Measurements from ENCODE around the gene OGDH.

Gene OGDH

GRCh38 chr7:44565097-44565794 is 41.2 kb upstream of the OGDH start:
- TF ChIP-seq CTCF (IDR thresholded peaks at IDR 0.05): peak; percentile 98

GRCh38 chr7:44565795-44566559 is 40.5 kb upstream of the OGDH start:
- TF ChIP-seq CTCF (IDR thresholded peaks at IDR 0.05): peak; percentile 38; the same call in 1 of the 2 replicates

- no peak for TF ChIP-seq CTCF (IDR thresholded peaks at IDR 0.05)
Measured at GRCh38 chr7:44566680-44567079, 39.7 kb upstream of the OGDH start.

GRCh38 chr7:44567884-44568283 is 38.5 kb upstream of the OGDH start:
- TF ChIP-seq CTCF (IDR thresholded peaks at IDR 0.05): no peak

- no peak for TF ChIP-seq CTCF (IDR thresholded peaks at IDR 0.05)
Measured at GRCh38 chr7:44568771-44569560, 37.5 kb upstream of the OGDH start.

GRCh38 chr7:44569959-44570358 is 36.5 kb upstream of the OGDH start:
- no peak for TF ChIP-seq CTCF (IDR thresholded peaks at IDR 0.05)

- TF ChIP-seq CTCF (IDR thresholded peaks at IDR 0.05): no peak
Measured at GRCh38 chr7:44572771-44573170, 33.7 kb upstream of the OGDH start.
